ENCODE results near the gene PRR20D.
"Not testable (repeated sequence)": the region's sequence is repeated elsewhere in the genome, so short reads cannot be mapped to it uniquely, and the experiment has no call there.

The PRR20D gene

GRCh38 chr13:57160332-57160731 is at the start of gene PRR20D:
Gene PRR20D (plus strand): TSS chr13:57160632. CDS start chr13:57161019, 387 bp downstream.
- H3K79me2 ChIP-seq (ENCODE audit: control insufficient read depth, insufficient read depth, low read length, unreplicated experiment); H3K4me1 ChIP-seq (ENCODE audit: control insufficient read depth, insufficient read depth, low read length, unreplicated experiment); H3K36me3 ChIP-seq (ENCODE audit: insufficient read depth, low read length); H2AFZ ChIP-seq (ENCODE audit: low read length, unreplicated experiment); H3K4me3 ChIP-seq (ENCODE audit: low read depth, low read length); H3K27ac ChIP-seq (ENCODE audit: low read depth, low read length); H3K27me3 ChIP-seq (ENCODE audit: insufficient read depth, low read length): not testable (repeated sequence)

- Histone ChIP-seq H3K79me2 (ENCODE audit: control insufficient read depth, insufficient read depth, low read length, unreplicated experiment) (no peaks in the 10 kb centered on the region), H3K36me3 (ENCODE audit: insufficient read depth, low read length) (no peaks in the 10 kb centered on the region), H3K27ac (ENCODE audit: low read depth, low read length) (no peak overlapping the region)
Measured at GRCh38 chr13:57114945-57115344, 45.5 kb upstream of the PRR20D start.

GRCh38 chr13:57123681-57124080 is 36.8 kb upstream of the PRR20D start:
- H3K36me3 ChIP-seq (ENCODE audit: insufficient read depth, low read length), result no peaks in the 10 kb centered on the region
- H3K4me1 ChIP-seq (ENCODE audit: control insufficient read depth, insufficient read depth, low read length, unreplicated experiment), result no peaks in the 10 kb centered on the region
- H3K27ac ChIP-seq (ENCODE audit: low read depth, low read length), result no peak overlapping the region
- no peak overlapping the region for H3K4me3 ChIP-seq (ENCODE audit: low read depth, low read length)
- no peak overlapping the region for H2AFZ ChIP-seq (ENCODE audit: low read length, unreplicated experiment)
- H3K79me2 ChIP-seq (ENCODE audit: control insufficient read depth, insufficient read depth, low read length, unreplicated experiment), result no peaks in the 10 kb centered on the region
- H3K27me3 ChIP-seq (ENCODE audit: insufficient read depth, low read length), result no peaks in the 10 kb centered on the region

More at GRCh38 chr13:57114945-57115344, 45.5 kb upstream of the PRR20D start:
- Histone ChIP-seq H3K4me3 (ENCODE audit: low read depth, low read length) (no peak overlapping the region), H2AFZ (ENCODE audit: low read length, unreplicated experiment) (no peak overlapping the region), H3K4me1 (ENCODE audit: control insufficient read depth, insufficient read depth, low read length, unreplicated experiment) (no peaks in the 10 kb centered on the region), H3K27me3 (ENCODE audit: insufficient read depth, low read length) (no peaks in the 10 kb centered on the region)

GRCh38 chr13:57128909-57129308 is 31.5 kb upstream of the PRR20D start:
- no peaks in the 10 kb centered on the region for H3K27me3 ChIP-seq (ENCODE audit: insufficient read depth, low read length)
- H3K36me3 ChIP-seq (ENCODE audit: insufficient read depth, low read length), result no peaks in the 10 kb centered on the region
- H2AFZ ChIP-seq (ENCODE audit: low read length, unreplicated experiment), result no peak overlapping the region
- no peak overlapping the region for H3K4me3 ChIP-seq (ENCODE audit: low read depth, low read length)
- no peaks in the 10 kb centered on the region for H3K79me2 ChIP-seq (ENCODE audit: control insufficient read depth, insufficient read depth, low read length, unreplicated experiment)
- no peak overlapping the region for H3K27ac ChIP-seq (ENCODE audit: low read depth, low read length)
- no peaks in the 10 kb centered on the region for H3K4me1 ChIP-seq (ENCODE audit: control insufficient read depth, insufficient read depth, low read length, unreplicated experiment)

- Histone ChIP-seq H3K36me3 (ENCODE audit: insufficient read depth, low read length) (no peaks in the 10 kb centered on the region), H2AFZ (ENCODE audit: low read length, unreplicated experiment) (no peak overlapping the region), H3K4me1 (ENCODE audit: control insufficient read depth, insufficient read depth, low read length, unreplicated experiment) (no peaks in the 10 kb centered on the region)
Measured at GRCh38 chr13:57136093-57136492, 24.3 kb upstream of the PRR20D start.

GRCh38 chr13:57137585-57137984 is 22.8 kb upstream of the PRR20D start:
- H3K4me3 ChIP-seq (ENCODE audit: low read depth, low read length), result no peak overlapping the region
- no peaks in the 10 kb centered on the region for H3K27me3 ChIP-seq (ENCODE audit: insufficient read depth, low read length)
- H2AFZ ChIP-seq (ENCODE audit: low read length, unreplicated experiment), result no peak overlapping the region
- no peaks in the 10 kb centered on the region for H3K79me2 ChIP-seq (ENCODE audit: control insufficient read depth, insufficient read depth, low read length, unreplicated experiment)
- no peaks in the 10 kb centered on the region for H3K4me1 ChIP-seq (ENCODE audit: control insufficient read depth, insufficient read depth, low read length, unreplicated experiment)
- no peaks in the 10 kb centered on the region for H3K36me3 ChIP-seq (ENCODE audit: insufficient read depth, low read length)
- H3K27ac ChIP-seq (ENCODE audit: low read depth, low read length), result no peak overlapping the region

More at GRCh38 chr13:57136093-57136492, 24.3 kb upstream of the PRR20D start:
- Histone ChIP-seq H3K27ac (ENCODE audit: low read depth, low read length) (no peak overlapping the region), H3K79me2 (ENCODE audit: control insufficient read depth, insufficient read depth, low read length, unreplicated experiment) (no peaks in the 10 kb centered on the region), H3K4me3 (ENCODE audit: low read depth, low read length) (no peak overlapping the region), H3K27me3 (ENCODE audit: insufficient read depth, low read length) (no peaks in the 10 kb centered on the region)

GRCh38 chr13:57138988-57139387 is 21.4 kb upstream of the PRR20D start:
- no peak overlapping the region for H2AFZ ChIP-seq (ENCODE audit: low read length, unreplicated experiment)
- H3K4me3 ChIP-seq (ENCODE audit: low read depth, low read length), result no peak overlapping the region
- H3K27ac ChIP-seq (ENCODE audit: low read depth, low read length), result no peak overlapping the region
- H3K27me3 ChIP-seq (ENCODE audit: insufficient read depth, low read length), result no peaks in the 10 kb centered on the region
- H3K79me2 ChIP-seq (ENCODE audit: control insufficient read depth, insufficient read depth, low read length, unreplicated experiment), result no peaks in the 10 kb centered on the region
- no peaks in the 10 kb centered on the region for H3K36me3 ChIP-seq (ENCODE audit: insufficient read depth, low read length)
- H3K4me1 ChIP-seq (ENCODE audit: control insufficient read depth, insufficient read depth, low read length, unreplicated experiment), result no peaks in the 10 kb centered on the region

- not testable (repeated sequence) for H3K36me3 ChIP-seq (ENCODE audit: insufficient read depth, low read length); H3K79me2 ChIP-seq (ENCODE audit: control insufficient read depth, insufficient read depth, low read length, unreplicated experiment); H3K27ac ChIP-seq (ENCODE audit: low read depth, low read length); H2AFZ ChIP-seq (ENCODE audit: low read length, unreplicated experiment); H3K4me3 ChIP-seq (ENCODE audit: low read depth, low read length); H3K4me1 ChIP-seq (ENCODE audit: control insufficient read depth, insufficient read depth, low read length, unreplicated experiment); H3K27me3 ChIP-seq (ENCODE audit: insufficient read depth, low read length)
Measured at GRCh38 chr13:57139781-57140180, 20.7 kb upstream of the PRR20D start.

GRCh38 chr13:57140235-57140968 is 20.0 kb upstream of the PRR20D start, which contains the start of gene PRR20A:
Gene PRR20A (plus strand): TSS chr13:57140918. CDS start chr13:57141305, 387 bp downstream.
- H3K27ac ChIP-seq (ENCODE audit: low read depth, low read length); H3K36me3 ChIP-seq (ENCODE audit: insufficient read depth, low read length); H3K4me1 ChIP-seq (ENCODE audit: control insufficient read depth, insufficient read depth, low read length, unreplicated experiment); H2AFZ ChIP-seq (ENCODE audit: low read length, unreplicated experiment); H3K4me3 ChIP-seq (ENCODE audit: low read depth, low read length); H3K27me3 ChIP-seq (ENCODE audit: insufficient read depth, low read length); H3K79me2 ChIP-seq (ENCODE audit: control insufficient read depth, insufficient read depth, low read length, unreplicated experiment): not testable (repeated sequence)

- H3K27me3 ChIP-seq (ENCODE audit: insufficient read depth, low read length); H3K4me1 ChIP-seq (ENCODE audit: control insufficient read depth, insufficient read depth, low read length, unreplicated experiment); H3K27ac ChIP-seq (ENCODE audit: low read depth, low read length); H3K36me3 ChIP-seq (ENCODE audit: insufficient read depth, low read length); H2AFZ ChIP-seq (ENCODE audit: low read length, unreplicated experiment); H3K79me2 ChIP-seq (ENCODE audit: control insufficient read depth, insufficient read depth, low read length, unreplicated experiment); H3K4me3 ChIP-seq (ENCODE audit: low read depth, low read length): not testable (repeated sequence)
Measured at GRCh38 chr13:57147188-57147587, 13.2 kb upstream of the PRR20D start, which contains the start of gene PRR20B. Gene PRR20B (plus strand): TSS chr13:57147488. CDS start chr13:57147875, 387 bp downstream.

GRCh38 chr13:57148106-57148505 is 12.3 kb upstream of the PRR20D start:
- H3K27ac ChIP-seq (ENCODE audit: low read depth, low read length); H3K27me3 ChIP-seq (ENCODE audit: insufficient read depth, low read length); H3K4me3 ChIP-seq (ENCODE audit: low read depth, low read length); H3K4me1 ChIP-seq (ENCODE audit: control insufficient read depth, insufficient read depth, low read length, unreplicated experiment); H2AFZ ChIP-seq (ENCODE audit: low read length, unreplicated experiment); H3K36me3 ChIP-seq (ENCODE audit: insufficient read depth, low read length); H3K79me2 ChIP-seq (ENCODE audit: control insufficient read depth, insufficient read depth, low read length, unreplicated experiment): not testable (repeated sequence)

Measured in ACC112 (cell line).